Measurements from ENCODE around the gene C11orf71. TPM values are rescaled to one million over a fixed set of nuclear protein-coding genes. Genes with fewer than 3 reads are reported as not detected.
A peak's percentile ranks its signal among the peaks of the same experiment; 100 is the strongest.

The C11orf71 gene
- total RNA-seq, 1 donor, result 3.5 TPM

GRCh38 chr11:114400915-114401223, 558 bp upstream of the C11orf71 start:
- no peak for DNase-seq (ENCODE audit: low read depth)
- H3K4me3 ChIP-seq (ENCODE audit: low read depth, low read length), result peak overlapping the region; percentile 90
- TF ChIP-seq, protein P1, sequence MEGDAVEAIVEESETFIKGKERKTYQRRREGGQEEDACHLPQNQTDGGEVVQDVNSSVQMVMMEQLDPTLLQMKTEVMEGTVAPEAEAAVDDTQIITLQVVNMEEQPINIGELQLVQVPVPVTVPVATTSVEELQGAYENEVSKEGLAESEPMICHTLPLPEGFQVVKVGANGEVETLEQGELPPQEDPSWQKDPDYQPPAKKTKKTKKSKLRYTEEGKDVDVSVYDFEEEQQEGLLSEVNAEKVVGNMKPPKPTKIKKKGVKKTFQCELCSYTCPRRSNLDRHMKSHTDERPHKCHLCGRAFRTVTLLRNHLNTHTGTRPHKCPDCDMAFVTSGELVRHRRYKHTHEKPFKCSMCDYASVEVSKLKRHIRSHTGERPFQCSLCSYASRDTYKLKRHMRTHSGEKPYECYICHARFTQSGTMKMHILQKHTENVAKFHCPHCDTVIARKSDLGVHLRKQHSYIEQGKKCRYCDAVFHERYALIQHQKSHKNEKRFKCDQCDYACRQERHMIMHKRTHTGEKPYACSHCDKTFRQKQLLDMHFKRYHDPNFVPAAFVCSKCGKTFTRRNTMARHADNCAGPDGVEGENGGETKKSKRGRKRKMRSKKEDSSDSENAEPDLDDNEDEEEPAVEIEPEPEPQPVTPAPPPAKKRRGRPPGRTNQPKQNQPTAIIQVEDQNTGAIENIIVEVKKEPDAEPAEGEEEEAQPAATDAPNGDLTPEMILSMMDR (IDR thresholded peaks at IDR 0.05; ENCODE audit: insufficient read depth, low read depth, low read length), result no peak

DNA sequence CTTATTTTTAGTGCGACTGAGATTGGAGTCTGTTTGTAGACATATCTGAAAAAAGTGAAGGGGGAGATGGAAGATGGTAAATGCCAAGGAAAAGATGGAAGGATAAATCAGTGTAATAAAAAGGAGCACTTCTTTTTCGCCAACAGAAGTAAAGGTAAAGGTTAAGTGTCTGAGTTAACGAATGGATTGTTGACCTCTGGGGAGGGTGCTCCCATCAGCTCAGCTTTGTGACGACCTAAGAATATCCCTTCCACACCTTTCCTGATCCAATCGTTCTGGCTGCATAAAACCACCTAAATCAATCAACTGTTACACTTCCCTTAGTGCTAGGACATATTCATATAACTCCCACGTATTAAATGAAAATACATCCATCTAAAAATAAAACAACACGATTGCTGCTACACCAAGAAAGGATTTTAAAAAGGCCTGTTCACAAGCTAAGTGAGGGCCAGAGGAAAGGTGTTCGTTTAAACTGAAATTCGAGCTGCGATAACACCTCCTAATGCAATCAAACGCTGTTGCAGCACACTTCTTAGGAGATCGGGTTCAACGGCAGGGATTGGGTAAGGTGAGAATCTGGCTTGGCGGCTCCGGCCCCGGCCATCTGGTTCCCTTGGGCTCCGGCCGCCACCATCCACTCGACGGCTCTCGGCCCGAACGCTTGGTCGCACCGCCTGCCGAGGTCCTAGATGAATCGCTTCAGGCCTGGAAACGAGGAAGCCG, 658 bp downstream of the C11orf71 start:
- DNase-seq (ENCODE audit: low read depth), result peak; percentile 79
- peak overlapping the region; percentile 90 for H3K4me3 ChIP-seq (ENCODE audit: low read depth, low read length)
- TF ChIP-seq, protein P1 (IDR thresholded peaks at IDR 0.05; ENCODE audit: insufficient read depth, low read depth, low read length), result no peak

- H3K4me3 ChIP-seq (ENCODE audit: low read depth, low read length), result peak overlapping the region; percentile 90
- TF ChIP-seq, protein P1 (IDR thresholded peaks at IDR 0.05; ENCODE audit: insufficient read depth, low read depth, low read length), result no peak
Measured at GRCh38 chr11:114398303-114398920, 1.9 kb downstream of the C11orf71 start.

DNA sequence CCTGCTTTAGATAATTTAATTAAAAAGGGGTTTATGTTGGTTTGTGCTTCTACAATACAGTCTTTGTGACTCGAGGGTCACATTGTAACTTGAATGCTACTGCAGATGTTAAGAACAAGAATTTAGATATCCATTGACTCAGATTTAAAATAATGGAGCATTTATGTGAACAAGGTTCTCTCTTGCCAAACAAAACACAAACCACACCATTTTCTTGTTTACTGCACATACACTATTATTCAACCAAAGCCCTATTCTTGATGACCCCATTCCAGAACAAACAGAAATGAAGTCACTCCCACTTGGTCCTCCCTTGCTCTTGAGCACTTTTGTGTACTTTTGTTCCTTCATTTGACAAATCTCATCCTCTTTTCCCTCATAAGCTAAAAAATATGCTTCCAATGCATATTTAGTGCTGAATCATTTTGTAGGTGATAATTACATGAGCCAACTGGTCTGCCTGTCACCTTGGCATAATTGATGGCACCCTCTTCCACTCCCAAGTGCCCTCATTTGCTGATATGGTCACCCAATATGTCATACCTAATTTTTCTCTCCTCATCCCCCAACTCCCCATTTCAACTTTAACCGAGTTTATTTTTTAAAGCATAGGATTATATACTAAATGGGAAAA, 2.8 kb downstream of the C11orf71 start:
- TF ChIP-seq, protein P1 (IDR thresholded peaks at IDR 0.05; ENCODE audit: insufficient read depth, low read depth, low read length), result no peak
- DNase-seq (ENCODE audit: low read depth), result no peak
- no peak overlapping the region for H3K4me3 ChIP-seq (ENCODE audit: low read depth, low read length)

More at GRCh38 chr11:114398303-114398920, 1.9 kb downstream of the C11orf71 start:
- no peak for DNase-seq (ENCODE audit: low read depth)

GRCh38 chr11:114396916-114397315, 3.4 kb downstream of the C11orf71 start:
- H3K4me3 ChIP-seq (ENCODE audit: low read depth, low read length), result no peak overlapping the region
- TF ChIP-seq, protein P1 (IDR thresholded peaks at IDR 0.05; ENCODE audit: insufficient read depth, low read depth, low read length), result no peak

GRCh38 chr11:114395736-114396135, 4.6 kb downstream of the C11orf71 start:
- DNase-seq (ENCODE audit: low read depth), result no peak
- no peak overlapping the region for H3K4me3 ChIP-seq (ENCODE audit: low read depth, low read length)
- TF ChIP-seq, protein P1 (IDR thresholded peaks at IDR 0.05; ENCODE audit: insufficient read depth, low read depth, low read length), result peak; percentile 48

More at GRCh38 chr11:114396916-114397315, 3.4 kb downstream of the C11orf71 start:
- no peak for DNase-seq (ENCODE audit: low read depth)

All from fibroblast of villous mesenchyme (primary cell).